Measurements from ENCODE around the gene TSC22D2.

TSC22D2 gene

DNA sequence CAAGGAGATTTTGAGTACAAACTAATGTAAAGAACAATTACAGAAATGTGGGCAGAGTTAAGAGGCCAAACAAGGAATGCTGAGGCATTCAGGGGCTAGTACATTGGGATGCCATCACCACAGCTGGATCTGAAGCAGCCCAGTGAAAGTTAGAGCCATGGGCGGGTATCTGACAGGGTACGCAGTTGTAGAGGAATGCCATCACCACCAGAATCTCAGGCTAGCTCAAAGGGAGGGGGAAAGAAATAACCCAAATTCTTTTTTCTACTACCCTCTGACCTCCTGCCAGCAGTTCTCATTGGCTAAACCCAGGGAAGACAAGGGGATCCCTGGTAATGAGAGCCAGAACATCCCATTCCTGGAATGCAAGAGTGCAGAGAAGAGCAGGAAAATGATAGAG, 9.0 kb upstream of the TSC22D2 start:
- POLR2A ChIA-PET = no interaction called here
- CTCF ChIA-PET = interaction anchor here (1.2 kb wide), 1 partner anchor 9 kb away, joined by 3 read pairs; the partner anchor contains the start of gene TSC22D2
- TF ChIP-seq, protein P1, sequence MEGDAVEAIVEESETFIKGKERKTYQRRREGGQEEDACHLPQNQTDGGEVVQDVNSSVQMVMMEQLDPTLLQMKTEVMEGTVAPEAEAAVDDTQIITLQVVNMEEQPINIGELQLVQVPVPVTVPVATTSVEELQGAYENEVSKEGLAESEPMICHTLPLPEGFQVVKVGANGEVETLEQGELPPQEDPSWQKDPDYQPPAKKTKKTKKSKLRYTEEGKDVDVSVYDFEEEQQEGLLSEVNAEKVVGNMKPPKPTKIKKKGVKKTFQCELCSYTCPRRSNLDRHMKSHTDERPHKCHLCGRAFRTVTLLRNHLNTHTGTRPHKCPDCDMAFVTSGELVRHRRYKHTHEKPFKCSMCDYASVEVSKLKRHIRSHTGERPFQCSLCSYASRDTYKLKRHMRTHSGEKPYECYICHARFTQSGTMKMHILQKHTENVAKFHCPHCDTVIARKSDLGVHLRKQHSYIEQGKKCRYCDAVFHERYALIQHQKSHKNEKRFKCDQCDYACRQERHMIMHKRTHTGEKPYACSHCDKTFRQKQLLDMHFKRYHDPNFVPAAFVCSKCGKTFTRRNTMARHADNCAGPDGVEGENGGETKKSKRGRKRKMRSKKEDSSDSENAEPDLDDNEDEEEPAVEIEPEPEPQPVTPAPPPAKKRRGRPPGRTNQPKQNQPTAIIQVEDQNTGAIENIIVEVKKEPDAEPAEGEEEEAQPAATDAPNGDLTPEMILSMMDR (IDR thresholded peaks at IDR 0.05; ENCODE audit: insufficient read depth, low read length, missing control alignments) = no peak
- DNase-seq (ENCODE audit: low read depth, low spot score) = no peak
- no peak overlapping the region for H3K4me3 ChIP-seq (ENCODE audit: low read depth, low read length)

DNA sequence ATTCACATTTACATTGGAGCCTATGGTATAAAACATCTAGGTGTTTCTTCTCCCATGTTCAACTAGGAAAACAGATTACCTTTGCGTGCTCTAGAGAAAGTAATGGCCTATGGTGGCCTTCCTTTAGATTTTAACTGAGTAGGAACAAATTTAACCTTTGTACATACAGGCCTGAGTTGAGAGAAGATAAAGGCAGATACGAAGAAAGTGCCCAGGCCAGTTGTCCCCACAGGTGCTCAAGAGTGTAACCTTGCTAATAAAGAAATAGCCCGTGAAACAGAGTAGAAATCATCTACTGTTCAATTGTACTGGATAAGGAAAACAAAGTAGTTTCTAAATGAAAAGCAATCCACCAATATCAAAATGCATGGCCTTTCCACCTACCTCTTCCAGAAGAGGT, 6.8 kb upstream of the TSC22D2 start:
- ChIA-PET POLR2A (no interaction called here), CTCF (no interaction called here)
- H3K4me3 ChIP-seq (ENCODE audit: low read depth, low read length) = no peak overlapping the region
- no peak for DNase-seq (ENCODE audit: low read depth, low spot score)
- TF ChIP-seq, protein P1 (IDR thresholded peaks at IDR 0.05; ENCODE audit: insufficient read depth, low read length, missing control alignments) = no peak

DNA sequence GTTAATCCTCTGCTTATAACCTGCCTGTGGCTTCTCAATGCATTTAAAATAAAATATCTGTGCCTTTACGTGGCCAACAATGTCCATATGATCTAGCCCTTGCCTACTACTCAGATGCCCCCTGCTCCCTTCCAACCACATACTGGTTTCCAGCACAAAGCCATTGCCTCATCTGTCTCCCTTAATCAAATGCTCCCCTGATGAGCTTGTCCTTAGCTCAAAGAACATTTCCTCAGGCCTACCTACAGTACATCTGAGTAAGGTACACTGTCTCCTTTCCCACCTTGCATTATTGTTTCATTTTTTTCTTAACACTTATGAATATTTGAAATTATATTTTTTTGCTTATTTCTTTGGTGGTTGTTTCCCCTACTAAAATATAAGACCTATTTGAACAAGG, 5.9 kb upstream of the TSC22D2 start:
- ChIA-PET CTCF (interaction anchor here (1.0 to 1.4 kb wide), 2 partner anchors 17 to 42 kb away, joined by 3 to 4 read pairs; no protein-coding TSS in a partner anchor), POLR2A (no interaction called here)
- DNase-seq (ENCODE audit: low read depth, low spot score) = no peak
- TF ChIP-seq, protein P1 (IDR thresholded peaks at IDR 0.05; ENCODE audit: insufficient read depth, low read length, missing control alignments) = no peak
- no peak overlapping the region for H3K4me3 ChIP-seq (ENCODE audit: low read depth, low read length)

DNA sequence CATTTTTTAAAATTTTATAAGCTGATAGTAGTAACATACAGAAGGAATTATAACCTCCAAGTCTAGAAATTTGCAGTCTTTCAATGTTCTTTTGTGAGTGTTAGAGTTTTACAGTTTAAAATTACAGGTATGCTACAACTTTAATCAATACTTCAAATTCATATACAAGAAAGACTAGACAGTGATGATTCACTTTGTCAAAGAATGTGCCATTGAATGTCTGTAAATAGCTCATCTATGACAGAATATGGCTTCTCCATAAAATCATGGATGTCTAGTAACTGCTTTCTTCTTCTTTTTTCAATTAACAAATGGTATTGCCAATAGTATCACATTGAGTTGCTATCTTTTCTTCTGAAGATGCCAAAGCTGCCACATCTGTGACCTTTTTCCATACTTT, 4.1 kb upstream of the TSC22D2 start:
- TF ChIP-seq, protein P1 (IDR thresholded peaks at IDR 0.05; ENCODE audit: insufficient read depth, low read length, missing control alignments) = no peak
- no peak overlapping the region for H3K4me3 ChIP-seq (ENCODE audit: low read depth, low read length)
- DNase-seq (ENCODE audit: low read depth, low spot score) = no peak
- ChIA-PET POLR2A (no interaction called here), CTCF (interaction anchor here (0.8 to 1.6 kb wide), 4 partner anchors 8 to 179 kb away, joined by 3 to 4 read pairs (median 3); no protein-coding TSS in a partner anchor)

DNA sequence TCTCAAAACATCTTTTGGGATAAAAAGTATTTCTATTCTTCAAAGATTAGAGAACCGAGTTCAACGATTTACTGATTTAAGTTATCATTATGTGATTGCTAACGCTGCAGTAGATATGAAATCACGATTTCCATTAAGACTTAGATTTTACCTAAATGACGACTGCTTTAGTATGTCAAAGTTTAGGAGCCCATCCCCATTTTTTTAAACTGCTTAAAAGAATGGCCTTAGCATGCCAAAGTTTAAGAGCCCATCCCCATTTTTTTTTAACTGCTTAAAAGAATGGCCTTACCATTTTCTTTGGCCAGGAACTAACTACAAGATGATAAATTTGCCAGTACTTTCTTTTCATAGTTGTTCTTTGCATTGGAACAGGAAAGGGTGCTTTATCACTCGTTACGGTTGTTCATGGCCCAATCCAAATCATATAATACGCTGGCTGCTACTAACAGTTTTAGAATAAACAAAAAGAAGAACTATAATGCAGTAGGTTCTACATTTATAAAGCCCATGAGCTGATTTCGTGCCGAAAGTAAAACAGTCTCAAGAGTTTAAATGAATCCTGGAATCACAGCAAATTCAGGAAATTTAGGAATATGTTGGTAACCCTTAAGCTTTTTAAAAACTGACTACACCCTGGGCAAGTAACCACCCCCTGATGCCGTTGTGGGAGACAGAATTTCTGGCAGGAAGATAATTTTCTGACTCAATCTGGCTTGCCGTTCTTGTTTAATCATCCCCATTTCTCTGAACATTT, 869 bp upstream of the TSC22D2 start:
- peak overlapping the region; percentile 48 for H3K4me3 ChIP-seq (ENCODE audit: low read depth, low read length)
- CTCF ChIA-PET = interaction anchor here (0.9 to 2.7 kb wide), 7 partner anchors 8 to 179 kb away, joined by 3 to 8 read pairs (median 3); no protein-coding TSS in a partner anchor
- POLR2A ChIA-PET = interaction anchor here (0.8 to 3.2 kb wide), 6 partner anchors 11 to 171 kb away, joined by 3 to 24 read pairs (median 12); no protein-coding TSS in a partner anchor
- TF ChIP-seq, protein P1 (IDR thresholded peaks at IDR 0.05; ENCODE audit: insufficient read depth, low read length, missing control alignments) = no peak
- DNase-seq (ENCODE audit: low read depth, low spot score) = no peak

DNA sequence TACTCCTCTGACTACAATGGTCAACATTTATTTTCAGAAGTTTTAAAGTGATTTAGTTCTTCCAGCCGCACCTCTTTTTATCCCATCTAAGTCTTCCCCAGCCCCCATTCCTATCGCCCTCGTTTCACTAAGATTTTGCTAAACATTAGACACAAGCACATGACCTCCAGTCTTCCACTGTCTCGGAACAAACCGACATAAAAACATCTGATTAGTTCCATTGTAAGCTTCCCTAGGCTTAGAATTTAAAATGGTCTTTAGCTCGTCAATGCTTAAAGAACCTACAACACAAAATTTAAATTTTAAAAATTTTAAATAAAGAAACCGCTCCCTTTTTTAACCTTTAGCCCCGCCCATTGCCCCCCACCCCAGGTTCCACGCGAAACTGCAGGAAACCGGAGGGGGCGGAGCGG, 284 bp upstream of the TSC22D2 start:
- H3K4me3 ChIP-seq (ENCODE audit: low read depth, low read length) = peak overlapping the region; percentile 48
- TF ChIP-seq, protein P1 (IDR thresholded peaks at IDR 0.05; ENCODE audit: insufficient read depth, low read length, missing control alignments) = no peak
- ChIA-PET POLR2A (interaction anchor here (0.7 to 3.2 kb wide), 18 partner anchors 12 to 181 kb away, joined by 3 to 24 read pairs (median 4); partner anchors contain the start of genes EIF2A and SERP1), CTCF (interaction anchor here (0.9 to 2.7 kb wide), 6 partner anchors 9 to 180 kb away, joined by 3 to 8 read pairs (median 4); no protein-coding TSS in a partner anchor)
- no peak for DNase-seq (ENCODE audit: low read depth, low spot score)

Data from AG04449 (cell line).